ENCODE data around the gene CFAP221.

The CFAP221 gene

DNA sequence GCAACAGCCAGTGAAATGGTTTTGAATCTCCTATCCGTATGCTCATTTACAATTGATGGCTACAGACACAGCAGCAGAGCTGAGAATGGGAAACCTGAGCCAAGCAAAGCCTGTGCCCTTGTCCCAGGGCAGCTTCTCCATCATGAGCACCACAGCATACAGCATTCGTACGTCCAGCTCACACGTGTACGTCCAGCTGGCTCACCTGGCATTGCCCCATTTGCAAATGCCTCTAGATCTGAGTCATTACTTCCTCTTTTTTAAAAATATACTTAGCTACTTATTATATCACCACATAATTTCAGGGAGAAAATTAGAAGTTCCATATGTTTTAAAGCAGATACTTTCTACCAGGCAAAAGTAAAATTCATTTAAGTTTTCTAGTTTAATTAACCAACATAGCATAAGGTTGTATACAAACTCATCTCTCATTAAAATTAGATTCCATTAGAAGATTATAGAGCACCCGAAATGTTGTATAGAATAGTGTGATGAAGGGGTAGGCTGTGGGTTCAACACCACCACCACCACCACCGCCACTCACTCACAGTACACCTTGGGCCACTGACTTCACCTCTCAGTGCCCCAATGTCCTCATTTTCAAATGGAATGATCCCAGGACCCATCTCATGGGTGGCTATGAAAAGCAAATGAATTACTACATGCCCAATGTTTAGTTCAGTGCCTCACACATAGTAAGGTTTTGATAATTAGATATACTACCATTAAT is 103.4 kb downstream of the CFAP221 start:
- TF ChIP-seq, protein P1, sequence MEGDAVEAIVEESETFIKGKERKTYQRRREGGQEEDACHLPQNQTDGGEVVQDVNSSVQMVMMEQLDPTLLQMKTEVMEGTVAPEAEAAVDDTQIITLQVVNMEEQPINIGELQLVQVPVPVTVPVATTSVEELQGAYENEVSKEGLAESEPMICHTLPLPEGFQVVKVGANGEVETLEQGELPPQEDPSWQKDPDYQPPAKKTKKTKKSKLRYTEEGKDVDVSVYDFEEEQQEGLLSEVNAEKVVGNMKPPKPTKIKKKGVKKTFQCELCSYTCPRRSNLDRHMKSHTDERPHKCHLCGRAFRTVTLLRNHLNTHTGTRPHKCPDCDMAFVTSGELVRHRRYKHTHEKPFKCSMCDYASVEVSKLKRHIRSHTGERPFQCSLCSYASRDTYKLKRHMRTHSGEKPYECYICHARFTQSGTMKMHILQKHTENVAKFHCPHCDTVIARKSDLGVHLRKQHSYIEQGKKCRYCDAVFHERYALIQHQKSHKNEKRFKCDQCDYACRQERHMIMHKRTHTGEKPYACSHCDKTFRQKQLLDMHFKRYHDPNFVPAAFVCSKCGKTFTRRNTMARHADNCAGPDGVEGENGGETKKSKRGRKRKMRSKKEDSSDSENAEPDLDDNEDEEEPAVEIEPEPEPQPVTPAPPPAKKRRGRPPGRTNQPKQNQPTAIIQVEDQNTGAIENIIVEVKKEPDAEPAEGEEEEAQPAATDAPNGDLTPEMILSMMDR (IDR thresholded peaks at IDR 0.05; ENCODE audit: control extremely low read depth, extremely low read depth, low read depth, missing control alignments): no peak
- POLR2A ChIA-PET: no interaction called here
- peak; percentile 20 for DNase-seq (ENCODE audit: extremely low spot score)
- CTCF ChIA-PET: interaction anchor here (0.7 to 2.0 kb wide), 4 partner anchors 9 to 527 kb away, joined by 3 to 7 read pairs (median 5); no protein-coding TSS in a partner anchor

DNA sequence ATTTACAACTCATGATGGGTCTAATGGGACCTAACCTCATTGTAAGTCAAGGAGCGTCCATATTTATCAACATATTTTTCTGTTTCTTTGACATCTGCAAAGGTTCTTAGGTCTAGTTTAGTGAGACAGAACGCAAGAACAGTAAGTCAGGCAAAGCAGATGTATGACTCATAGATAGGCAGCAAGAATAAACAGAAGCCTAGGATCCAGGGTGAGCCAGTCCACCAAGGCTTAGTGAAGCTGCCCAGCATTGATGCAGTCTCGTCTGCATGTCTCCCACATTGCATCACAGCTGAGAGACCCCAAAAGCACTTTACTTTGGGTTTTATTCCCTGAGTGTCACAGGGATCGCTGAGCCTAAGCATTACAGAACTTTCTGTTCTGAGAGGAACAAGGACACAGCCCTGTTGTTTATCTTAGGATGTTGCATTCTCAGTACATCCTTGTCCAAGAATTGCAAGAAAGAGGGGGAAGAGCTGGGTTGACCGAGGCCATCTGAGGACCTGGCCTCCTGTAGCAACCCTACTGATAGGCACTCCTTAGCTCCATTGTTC is 105.2 kb downstream of the CFAP221 start:
- POLR2A ChIA-PET: no interaction called here
- TF ChIP-seq, protein P1 (IDR thresholded peaks at IDR 0.05; ENCODE audit: control extremely low read depth, extremely low read depth, low read depth, missing control alignments): no peak
- DNase-seq (ENCODE audit: extremely low spot score): no peak
- CTCF ChIA-PET: interaction anchor here (3.0 to 4.0 kb wide), 2 partner anchors 8 to 11 kb away, joined by 10 to 31 read pairs; no protein-coding TSS in a partner anchor

DNA sequence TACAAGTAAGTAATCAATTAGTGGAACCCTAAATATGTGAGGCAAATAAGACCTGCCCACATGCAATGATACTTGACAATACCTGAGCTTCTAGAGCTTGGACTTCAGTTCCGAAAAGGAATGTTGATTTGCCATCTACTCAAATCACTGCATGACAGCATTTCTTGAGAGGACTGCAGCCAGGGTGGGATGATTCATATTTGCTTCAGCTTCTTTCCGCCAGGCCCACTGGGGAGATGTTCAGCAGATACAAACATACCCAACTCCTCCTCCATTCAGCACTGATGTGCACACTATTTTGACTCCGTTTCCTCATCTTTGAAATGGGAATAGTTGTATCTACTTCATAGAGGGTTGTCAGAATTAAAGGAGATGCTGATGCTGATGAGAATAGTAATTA is 106.0 kb downstream of the CFAP221 start:
- TF ChIP-seq, protein P1 (IDR thresholded peaks at IDR 0.05; ENCODE audit: control extremely low read depth, extremely low read depth, low read depth, missing control alignments): no peak
- DNase-seq (ENCODE audit: extremely low spot score): no peak
- CTCF ChIA-PET: interaction anchor here (0.8 to 4.0 kb wide), 3 partner anchors 9 to 53 kb away, joined by 3 to 31 read pairs (median 10); no protein-coding TSS in a partner anchor
- POLR2A ChIA-PET: no interaction called here

DNA sequence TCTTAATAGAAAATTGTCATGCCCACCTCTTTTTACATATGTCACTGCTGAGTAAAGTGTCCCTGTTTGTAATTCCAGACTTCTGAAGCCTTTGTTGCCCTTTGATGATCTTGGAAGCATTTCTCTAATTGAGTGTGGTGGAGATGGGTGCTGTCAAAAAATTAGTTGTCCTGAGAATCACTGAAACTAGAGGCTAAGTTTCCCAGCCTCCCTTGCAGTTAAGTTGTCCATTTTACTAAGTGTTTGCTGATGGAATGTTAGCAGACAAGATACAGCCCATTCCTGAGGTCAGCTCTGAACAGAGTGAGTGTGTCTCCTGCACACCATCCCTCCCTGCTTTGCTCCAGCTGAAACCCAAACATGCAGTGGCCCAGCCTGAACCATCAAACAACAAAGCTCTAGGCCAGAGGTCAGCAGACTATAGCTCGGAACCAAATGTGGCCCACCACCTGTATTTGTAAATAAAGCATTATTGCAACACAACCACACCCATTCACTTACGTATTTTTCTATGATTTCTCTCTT is 106.7 kb downstream of the CFAP221 start:
- ChIA-PET POLR2A (no interaction called here), CTCF (interaction anchor here (0.8 to 4.0 kb wide), 3 partner anchors 10 to 52 kb away, joined by 3 to 31 read pairs (median 10); no protein-coding TSS in a partner anchor)
- TF ChIP-seq, protein P1 (IDR thresholded peaks at IDR 0.05; ENCODE audit: control extremely low read depth, extremely low read depth, low read depth, missing control alignments): no peak
- DNase-seq (ENCODE audit: extremely low spot score): no peak

DNA sequence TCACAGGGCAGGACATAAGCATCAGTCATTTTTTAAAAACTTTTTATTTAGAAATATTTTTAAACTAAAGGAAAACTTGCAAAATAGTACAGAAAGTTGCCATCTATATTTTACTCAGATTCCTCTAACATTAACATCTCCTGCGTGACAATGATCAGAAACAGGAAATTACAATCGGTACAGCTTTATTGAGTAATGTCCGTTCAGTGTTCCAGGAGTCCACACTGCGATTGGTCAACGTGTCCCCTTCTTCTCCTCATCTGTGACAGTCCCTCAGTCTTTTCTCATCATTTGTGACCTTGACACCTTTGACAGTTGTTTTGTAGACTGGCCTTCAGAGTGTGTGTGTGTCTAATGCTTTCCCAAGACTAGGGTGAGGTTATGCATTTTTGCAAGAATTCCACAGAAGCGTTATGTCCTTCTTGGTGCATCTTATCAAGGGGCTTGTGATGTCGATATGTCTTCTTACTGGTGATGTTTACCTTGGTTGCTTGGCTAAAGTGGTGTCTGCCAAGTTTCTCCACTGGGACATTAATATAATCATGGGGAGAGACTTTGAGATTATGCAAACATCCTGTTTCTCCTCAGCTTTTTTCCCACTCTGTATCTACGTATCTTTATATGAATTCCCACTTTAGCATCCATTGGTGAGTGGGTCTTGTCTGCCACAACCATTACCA is 113.4 kb downstream of the CFAP221 start:
- ChIA-PET POLR2A (no interaction called here), CTCF (interaction anchor here (1.1 to 4.5 kb wide), 5 partner anchors 11 to 657 kb away, joined by 3 to 33 read pairs (median 5); no protein-coding TSS in a partner anchor)
- TF ChIP-seq, protein P1 (IDR thresholded peaks at IDR 0.05; ENCODE audit: control extremely low read depth, extremely low read depth, low read depth, missing control alignments): no peak
- DNase-seq (ENCODE audit: extremely low spot score): no peak
